Epithelial cell of esophagus (primary cell): Measurements from ENCODE around the gene SERINC3.
"Not testable (repeated sequence)": the region's sequence is repeated elsewhere in the genome, so short reads cannot be mapped to it uniquely, and the experiment has no call there.

ENCODE experiments used
- DNase-seq: peaks from one replicate; pipeline ENCODE4 v3.0.0; 2010; ENCODE audit warnings: low read depth
- H3K4me3 ChIP-seq: 2 replicates; pipeline ENCODE4 v1.5.1; 2011; ENCODE audit warnings: mild to moderate bottlenecking, low read length, control low read depth
- TF ChIP-seq, protein P1 (sequence below): IDR thresholded peaks from 2 replicates; pipeline ENCODE4 v1.5.1; 2011; ENCODE audit warnings: low read depth, mild to moderate bottlenecking, low read length, control low read depth, inconsistent platforms; ENCODE audit not compliant: insufficient read depth; ENCODE audit errors: missing control alignments

SERINC3 gene

DNA sequence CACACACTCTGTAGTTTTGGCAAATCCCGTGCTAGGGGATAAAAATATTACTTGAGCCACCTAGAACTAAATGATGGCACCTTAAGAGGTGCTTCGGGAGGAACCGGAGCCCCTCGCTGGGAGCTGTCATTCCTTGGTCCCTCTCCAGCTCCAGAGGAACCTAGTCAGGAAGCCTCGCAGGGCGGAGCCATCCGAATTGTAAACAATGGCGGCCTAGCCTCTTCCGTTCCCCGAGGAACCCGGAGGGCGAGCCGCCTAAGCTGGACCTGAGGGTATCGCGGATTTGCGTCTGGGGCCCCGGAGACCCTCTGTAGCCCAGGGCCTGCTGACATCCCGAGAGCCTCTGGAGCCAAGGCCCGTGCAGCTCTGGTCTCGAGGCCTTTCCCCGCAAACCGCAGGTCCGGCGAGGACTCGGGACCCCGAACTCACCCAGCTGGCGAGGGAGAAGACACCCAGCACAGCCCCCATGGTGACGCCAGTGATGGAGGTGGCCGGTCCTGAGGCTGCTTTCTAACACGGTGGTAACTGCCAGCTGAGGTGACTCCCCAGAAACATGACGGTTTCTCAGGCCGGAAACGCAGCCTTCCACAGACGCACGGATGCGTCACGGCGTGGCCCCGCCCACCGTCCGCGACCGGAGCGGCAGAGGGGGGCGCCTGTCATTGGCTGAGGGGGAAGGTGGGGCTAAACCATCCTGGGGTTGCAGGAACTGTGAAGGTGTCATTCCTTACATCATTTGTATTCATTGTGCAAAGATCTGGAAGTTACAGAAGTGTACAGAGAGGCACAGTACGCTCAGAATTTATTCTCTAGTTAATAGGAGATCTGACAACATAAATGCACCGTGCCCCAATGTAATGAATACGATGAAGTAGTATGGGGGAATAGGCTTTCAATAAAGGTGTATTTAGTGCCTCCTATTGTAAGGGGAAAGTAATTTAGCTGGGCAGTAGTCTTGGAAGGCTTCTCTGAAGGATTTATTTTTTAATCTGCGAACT, at the start of gene SERINC3:
Gene SERINC3 (minus strand): TSS at position 587 of the 998 bp plus-strand sequence. CDS start 119 bp downstream, at position 468.
- TF ChIP-seq, protein P1, sequence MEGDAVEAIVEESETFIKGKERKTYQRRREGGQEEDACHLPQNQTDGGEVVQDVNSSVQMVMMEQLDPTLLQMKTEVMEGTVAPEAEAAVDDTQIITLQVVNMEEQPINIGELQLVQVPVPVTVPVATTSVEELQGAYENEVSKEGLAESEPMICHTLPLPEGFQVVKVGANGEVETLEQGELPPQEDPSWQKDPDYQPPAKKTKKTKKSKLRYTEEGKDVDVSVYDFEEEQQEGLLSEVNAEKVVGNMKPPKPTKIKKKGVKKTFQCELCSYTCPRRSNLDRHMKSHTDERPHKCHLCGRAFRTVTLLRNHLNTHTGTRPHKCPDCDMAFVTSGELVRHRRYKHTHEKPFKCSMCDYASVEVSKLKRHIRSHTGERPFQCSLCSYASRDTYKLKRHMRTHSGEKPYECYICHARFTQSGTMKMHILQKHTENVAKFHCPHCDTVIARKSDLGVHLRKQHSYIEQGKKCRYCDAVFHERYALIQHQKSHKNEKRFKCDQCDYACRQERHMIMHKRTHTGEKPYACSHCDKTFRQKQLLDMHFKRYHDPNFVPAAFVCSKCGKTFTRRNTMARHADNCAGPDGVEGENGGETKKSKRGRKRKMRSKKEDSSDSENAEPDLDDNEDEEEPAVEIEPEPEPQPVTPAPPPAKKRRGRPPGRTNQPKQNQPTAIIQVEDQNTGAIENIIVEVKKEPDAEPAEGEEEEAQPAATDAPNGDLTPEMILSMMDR, result no peak
- peak within 1 kb of the TSS; percentile 98 for H3K4me3 ChIP-seq
- DNase-seq, result peak; percentile 98

DNA sequence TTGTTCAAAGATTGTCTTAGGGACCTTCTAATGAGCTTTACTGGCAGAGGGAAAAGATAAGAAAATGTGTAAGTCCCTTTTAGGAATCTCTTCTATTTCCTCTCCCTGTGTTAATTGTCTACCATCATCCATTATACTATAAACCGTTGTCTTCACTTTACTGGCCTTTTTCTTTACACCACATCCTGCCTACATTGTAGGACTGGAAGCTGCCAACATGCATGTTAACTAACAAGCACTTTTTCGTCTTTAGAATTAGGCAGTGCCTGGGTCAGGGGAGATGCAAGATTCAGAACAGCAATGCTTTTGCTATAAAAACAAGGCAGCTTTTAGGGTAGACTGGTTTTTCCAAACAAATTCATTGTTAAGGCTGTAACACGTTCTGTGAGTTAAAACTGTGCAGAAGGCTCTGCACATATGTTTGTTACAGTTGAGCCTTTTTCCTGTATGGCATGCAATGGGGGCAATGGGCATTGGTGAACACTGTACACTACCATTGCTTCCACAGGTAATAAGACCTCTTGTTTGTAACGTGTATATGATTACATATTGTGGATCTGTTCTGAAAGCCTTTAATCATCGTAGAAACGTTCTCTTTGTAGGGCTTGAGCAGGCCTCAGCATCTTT, 49.6 kb upstream of the SERINC3 start:
- TF ChIP-seq, protein P1, result no peak
- DNase-seq, result no peak
- H3K4me3 ChIP-seq, result no peak overlapping the region

DNA sequence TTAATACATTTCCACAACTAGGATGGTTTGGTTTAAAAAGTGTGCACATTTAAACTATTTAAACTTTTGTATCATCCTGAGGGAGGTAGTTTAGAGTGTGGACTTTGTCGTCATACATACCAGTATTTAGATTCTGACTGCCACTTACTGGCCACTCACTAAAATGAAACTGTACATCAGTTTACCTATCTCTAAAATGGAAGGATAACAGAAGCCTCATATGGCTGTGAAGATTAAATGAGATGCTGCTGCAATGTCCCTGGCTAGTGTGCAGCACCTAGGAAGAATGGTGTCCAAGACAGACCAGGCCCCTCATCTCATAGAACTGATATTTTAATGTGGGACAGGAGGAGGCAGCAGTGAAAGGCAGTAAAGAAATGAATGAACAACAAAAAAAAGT, 48.5 kb upstream of the SERINC3 start:
- no peak overlapping the region for H3K4me3 ChIP-seq
- no peak for DNase-seq
- TF ChIP-seq, protein P1, result no peak

DNA sequence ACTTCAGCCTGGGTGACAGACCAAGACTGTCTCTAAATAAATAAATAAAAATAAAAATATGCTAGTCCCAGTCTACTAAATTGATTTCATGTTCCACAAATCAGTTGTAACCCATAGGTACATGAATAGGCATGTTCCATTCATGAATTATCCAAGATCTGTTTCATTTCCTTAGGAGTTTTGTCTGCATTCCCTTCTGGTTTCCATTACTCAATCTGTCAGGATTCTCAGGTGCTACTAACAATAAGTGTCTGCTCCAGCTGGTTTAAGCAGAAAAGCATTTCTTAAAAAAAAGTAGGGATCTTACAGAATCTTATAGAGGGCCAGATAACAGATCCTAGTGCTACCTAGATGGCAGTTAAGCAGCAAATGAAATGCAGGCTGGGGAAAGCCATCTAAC, 44.9 kb upstream of the SERINC3 start:
- TF ChIP-seq, protein P1, result no peak
- H3K4me3 ChIP-seq, result no peak overlapping the region
- DNase-seq, result peak; percentile 79

DNA sequence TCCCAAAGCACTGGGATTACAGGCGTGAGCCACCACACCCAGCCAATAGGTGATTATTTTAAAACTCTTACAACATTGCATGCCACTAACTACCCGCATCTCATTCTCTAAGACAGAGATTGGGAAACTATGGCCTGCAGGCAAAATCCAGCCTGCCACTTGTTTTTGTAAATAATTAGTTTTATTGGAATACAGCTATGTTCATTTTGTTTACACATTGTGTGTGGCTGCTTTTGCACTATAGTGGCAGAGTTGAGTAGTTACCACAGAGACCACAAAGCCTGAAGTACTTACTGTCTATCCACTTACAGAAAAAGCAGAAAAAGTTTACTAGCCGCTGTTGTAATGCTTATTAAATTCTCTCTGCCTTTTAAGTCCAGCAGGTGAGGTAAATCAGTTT, 44.1 kb upstream of the SERINC3 start:
- peak; percentile 50 for DNase-seq
- H3K4me3 ChIP-seq, result no peak overlapping the region
- TF ChIP-seq, protein P1, result no peak

DNA sequence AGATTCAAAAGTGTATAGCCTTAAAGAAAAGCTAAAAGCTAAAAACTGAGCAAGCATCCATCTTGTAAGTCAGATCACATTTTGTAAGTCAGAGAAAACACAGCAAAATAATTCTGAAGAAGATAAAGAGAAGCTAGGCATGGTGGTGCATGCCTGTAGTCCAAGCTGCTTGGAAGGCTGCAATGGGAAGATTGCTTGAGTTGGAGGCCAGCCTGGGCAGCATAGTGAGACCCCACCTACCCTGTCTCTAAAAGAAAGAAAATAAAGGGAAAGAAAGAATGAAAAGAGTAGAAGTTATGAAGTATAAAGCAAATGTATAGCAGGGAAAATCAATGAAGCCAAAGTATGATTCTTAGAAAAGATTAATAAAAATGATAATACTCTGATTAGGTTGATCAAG, 40.0 kb upstream of the SERINC3 start:
- TF ChIP-seq, protein P1, result no peak
- no peak for DNase-seq
- H3K4me3 ChIP-seq, result no peak overlapping the region

GRCh38 chr20:44560818-44561217, 38.9 kb upstream of the SERINC3 start:
- DNase-seq, H3K4me3 ChIP-seq: not testable (repeated sequence)
